Measurements from ENCODE around the gene EIF1AD. TPM values are rescaled to one million over a fixed set of nuclear protein-coding genes. Genes with fewer than 3 reads are reported as not detected.
"Not testable (repeated sequence)": the region's sequence is repeated elsewhere in the genome, so short reads cannot be mapped to it uniquely, and the experiment has no call there.

Gene EIF1AD
- total RNA-seq, 1 experiment from 2014 or later: 45.8 TPM

- DNase-seq (ENCODE audit: low read depth): peak; percentile 56
Observed at GRCh38 chr11:65973439-65974110, 28.4 kb downstream of the EIF1AD start.

DNA sequence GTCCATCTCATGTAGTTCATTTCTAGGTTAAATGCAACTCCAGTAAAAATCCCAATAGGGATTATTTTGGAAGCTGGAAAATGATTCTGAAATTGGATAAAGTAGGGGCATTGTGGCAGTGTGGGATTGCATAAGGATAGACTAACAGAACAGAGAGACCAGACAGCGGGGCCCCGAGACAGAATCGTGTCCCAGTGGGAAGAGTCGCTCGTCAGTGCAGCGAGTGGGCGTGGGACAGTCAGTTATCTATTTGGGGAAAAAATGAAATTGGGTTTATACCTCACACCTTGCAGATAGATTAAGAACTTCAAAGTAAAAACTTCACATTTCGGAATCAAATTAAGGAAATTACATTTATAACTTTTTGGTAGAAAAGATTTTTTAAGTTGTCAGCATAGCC lies 29.8 kb downstream of the EIF1AD start:
- no peak for DNase-seq (ENCODE audit: low read depth)

DNA sequence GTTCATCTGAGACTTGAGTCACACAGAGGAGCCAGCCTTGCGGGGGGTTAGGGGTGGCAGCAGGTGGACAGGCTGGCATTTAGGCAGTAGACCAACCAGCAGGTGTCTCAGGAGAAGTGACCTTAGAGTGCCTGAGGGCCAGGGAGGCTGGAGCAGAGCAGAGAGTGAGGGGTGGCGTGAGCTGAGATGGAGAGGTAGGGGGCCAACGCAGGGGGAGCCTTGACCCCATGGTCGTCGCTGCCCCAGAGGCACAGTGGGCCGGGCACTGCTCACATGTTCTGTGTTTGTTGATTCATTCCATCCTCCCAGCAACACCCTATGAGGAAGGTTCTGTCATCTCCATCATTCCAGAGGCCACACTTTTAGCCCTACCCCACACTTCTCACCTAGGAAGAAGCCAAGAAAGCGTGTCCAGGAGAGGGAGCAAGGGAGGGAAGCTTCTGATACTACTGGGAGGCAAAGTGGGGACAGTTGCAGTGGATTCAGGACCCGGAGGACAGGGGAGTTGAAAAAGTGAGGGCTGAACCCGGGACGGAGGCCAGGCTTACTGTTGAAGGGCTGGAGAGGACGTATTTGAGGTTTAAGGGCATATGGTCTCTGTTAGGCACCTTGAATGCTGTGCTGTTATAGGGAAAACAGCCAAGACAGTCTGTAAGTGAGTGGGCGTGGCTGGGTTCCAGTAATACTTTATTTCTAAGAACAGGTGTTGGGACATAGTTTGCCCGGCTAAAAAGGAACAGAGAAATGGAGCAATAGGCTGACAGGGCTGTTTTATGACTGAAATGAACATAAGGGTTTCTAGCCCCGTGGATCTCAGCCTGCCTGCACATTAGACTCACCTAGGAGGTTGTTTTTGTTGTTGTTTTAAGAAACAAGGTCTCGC lies 33.1 kb downstream of the EIF1AD start:
- no peak for DNase-seq (ENCODE audit: low read depth)

DNA sequence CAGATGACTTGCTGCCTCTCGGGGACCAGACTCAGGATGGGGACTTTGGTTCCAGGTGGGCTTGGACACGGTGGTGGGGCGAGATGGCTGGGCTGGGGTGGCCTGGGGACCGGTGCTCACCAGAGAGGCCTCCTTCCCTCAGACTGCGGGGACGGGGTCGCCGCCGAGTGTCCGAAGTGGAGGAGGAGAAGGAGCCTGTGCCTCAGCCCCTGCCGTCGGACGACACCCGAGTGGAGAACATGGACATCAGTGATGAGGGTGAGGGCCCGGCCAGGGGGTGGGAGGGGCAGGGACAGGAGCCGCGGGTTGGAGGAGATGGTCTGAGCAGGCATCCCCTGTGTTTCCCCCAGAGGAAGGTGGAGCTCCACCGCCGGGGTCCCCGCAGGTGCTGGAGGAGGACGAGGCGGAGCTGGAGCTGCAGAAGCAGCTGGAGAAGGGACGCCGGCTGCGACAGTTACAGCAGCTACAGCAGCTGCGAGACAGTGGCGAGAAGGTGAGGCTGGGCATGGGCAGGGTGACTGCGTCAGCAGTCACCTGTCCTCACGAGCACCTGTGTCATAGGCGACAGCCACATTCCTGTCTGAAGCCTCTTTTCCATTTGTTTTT lies 34.5 kb downstream of the EIF1AD start:
- DNase-seq (ENCODE audit: low read depth): no peak

- no peak for DNase-seq (ENCODE audit: low read depth)
Observed at GRCh38 chr11:65965986-65966762, 35.8 kb downstream of the EIF1AD start.

GRCh38 chr11:65964906-65965305 lies 37.1 kb downstream of the EIF1AD start:
- DNase-seq (ENCODE audit: low read depth): no peak

GRCh38 chr11:65962141-65962564 lies 39.8 kb downstream of the EIF1AD start:
- DNase-seq (ENCODE audit: low read depth): no peak

GRCh38 chr11:65961267-65962140 lies 40.5 kb downstream of the EIF1AD start, which contains the start of gene SART1:
TSS of gene SART1 (plus strand) at chr11:65961734. CDS start at chr11:65961781, 47 bp downstream.
- DNase-seq (ENCODE audit: low read depth): peak; percentile 97

DNA sequence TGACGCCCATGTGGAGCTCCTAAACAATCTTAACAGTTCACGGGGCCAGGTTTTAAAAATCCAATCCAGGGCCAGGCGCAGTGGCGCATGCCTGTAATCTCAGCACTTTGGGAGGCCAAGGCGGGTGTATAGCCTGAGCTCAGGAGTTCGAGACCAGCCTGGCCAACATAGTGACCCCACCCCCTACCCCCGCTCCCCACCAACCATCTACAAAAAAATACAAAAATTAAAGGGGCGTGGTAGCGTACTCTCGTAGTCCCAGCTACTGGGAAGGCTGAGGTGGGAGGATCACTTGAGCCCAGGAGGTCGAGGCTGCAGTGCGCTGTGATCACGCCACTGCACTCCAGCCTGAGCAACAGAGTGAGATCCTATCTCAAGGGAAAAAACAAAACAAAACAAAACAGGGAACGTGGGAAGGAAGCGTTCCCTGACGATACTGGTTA lies 41.1 kb downstream of the EIF1AD start:
- DNase-seq (ENCODE audit: low read depth): no peak

DNA sequence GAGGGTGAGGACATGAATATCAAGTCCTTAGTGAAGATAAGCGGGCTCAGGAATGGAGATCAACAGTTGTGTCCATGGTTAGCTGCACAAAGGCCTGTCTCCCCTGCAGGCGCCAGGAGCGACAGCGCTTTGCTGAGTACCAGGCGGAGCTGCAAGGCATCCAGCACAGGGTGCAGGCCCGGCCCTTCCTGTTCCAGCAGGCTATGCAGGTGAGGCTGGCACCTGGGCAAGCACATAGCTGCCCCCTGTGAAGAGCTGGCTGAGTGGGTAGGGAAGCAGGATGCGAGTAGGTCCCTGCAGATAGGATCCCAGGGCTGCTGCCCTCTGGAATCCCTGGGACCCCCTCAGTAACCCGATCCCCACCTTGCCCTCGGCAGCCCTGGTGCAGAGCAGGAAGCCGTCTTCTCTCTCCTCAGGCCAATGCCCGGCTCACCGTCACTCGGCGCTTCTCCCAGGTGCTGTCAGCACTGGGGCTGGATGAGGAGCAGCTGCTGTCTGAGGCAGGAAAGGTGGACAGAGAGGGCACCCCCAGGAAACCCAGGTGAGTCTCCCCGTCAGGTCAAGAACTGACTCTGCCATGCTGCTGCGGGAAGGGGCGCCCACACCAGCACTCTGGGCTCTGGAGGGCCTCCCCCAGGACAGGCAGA lies 43.1 kb downstream of the EIF1AD start:
- no peak for DNase-seq (ENCODE audit: low read depth)

DNA sequence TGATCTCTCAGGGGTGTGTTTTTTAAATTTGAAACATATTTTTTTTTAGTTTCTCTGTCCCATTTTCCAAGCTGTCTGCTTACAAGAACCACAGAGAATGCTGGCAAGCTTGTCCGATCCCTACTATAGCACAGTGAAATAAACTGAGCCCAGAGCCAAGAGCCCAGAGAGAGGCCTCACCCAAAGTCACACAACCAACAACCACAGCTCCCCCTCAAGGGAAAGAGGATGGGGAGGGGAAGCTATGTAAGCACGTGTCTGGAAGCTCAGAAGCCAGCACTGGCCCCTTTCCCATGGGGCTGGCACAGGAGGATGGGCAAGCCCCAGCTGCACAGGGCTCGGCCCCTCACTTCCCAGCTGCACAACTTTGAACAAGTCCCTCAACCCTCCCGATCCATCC lies 43.7 kb downstream of the EIF1AD start:
- DNase-seq (ENCODE audit: low read depth): no peak

- DNase-seq (ENCODE audit: low read depth): no peak
Observed at GRCh38 chr11:65954771-65955170, 47.2 kb downstream of the EIF1AD start.

DNA sequence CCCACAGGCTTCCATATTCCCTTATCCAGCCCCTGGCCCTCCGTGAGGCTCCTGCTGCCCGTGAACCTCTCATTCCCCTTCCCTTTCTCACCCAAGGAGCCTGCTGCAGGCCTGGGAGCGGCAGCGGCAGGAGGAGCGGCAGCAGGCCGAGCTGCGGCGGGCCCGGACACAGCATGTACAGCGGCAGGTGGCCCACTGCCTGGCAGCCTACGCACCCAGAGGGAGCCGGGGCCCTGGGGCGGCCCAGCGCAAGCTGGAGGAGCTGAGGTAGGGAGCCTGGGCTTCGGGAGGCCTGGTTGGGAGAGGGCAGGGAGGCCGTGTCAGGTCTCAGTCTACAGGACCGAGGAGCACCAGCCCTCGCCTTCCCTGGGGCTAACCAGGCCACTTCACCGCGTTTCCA lies 48.5 kb downstream of the EIF1AD start:
- DNase-seq (ENCODE audit: low read depth): no peak

- DNase-seq (ENCODE audit: low read depth): no peak
Observed at GRCh38 chr11:65952052-65952521, 49.9 kb downstream of the EIF1AD start.

DNA sequence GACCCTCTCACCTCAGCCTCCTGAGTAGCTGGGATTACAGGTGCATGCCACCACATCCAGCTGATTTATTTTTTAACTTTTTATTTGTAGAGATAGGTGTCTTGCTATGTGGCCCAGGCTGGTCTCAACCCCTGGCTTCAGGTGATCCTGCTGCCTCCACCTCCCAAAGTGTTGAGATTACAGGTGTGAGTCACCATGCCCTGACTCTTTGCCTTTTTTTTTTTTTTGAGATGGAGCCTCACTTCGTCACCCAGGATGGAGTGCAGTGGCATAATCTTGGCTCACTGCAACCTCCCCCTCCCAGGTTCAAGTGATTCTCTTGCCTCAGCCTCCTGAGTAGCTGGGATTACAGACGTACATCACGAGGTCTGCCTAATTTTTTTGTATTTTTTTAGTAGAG lies 50.3 kb downstream of the EIF1AD start:
- DNase-seq (ENCODE audit: low read depth): not testable (repeated sequence)

DNA sequence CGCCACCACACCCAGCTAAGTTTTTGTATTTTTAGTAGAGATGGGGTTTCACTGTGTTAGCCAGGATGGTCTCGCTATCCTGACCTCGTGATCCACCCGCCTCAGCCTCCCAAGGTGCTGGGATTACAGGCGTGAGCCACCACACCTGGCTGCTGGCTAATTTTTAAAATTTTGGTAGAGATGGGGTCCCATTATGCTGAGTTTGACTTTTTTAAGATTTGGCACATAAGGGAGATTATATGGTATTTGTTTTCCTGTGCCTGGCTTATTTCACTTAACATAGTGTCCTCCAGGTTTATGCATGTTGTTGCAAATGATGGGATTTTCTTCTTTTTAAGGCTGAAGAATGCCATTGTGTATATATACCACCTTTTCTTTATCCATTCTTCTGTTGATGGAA lies 51.2 kb downstream of the EIF1AD start:
- not testable (repeated sequence) for DNase-seq (ENCODE audit: low read depth)

GRCh38 chr11:65947603-65948125 lies 54.3 kb downstream of the EIF1AD start:
- no peak for DNase-seq (ENCODE audit: low read depth)

DNA sequence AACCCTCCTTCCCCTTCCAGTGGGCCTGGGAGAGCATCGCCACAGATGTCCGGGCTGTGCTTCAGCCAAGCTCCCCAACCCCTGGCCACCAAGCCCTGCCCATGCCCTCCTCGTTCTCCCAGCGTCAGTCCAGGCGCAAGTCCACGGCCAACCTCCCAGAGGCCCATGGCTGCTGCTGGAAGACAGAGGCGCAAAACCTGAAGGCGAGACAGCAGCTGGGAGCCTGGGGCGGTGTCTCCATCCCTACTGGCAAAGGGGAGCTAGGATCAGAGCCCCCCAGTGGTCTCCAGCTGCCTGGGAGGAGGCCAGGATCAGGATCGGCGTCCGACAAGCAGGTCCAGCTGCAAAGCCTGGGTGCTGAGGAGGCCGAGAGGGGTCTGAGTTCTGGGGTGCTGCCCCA lies 54.8 kb downstream of the EIF1AD start:
- no peak for DNase-seq (ENCODE audit: low read depth)

GRCh38 chr11:65946655-65947054 lies 55.3 kb downstream of the EIF1AD start:
- no peak for DNase-seq (ENCODE audit: low read depth)

Measured in HT1080 (cell line).